GM12878 (cell line): Measurements from ENCODE around the gene PTPRD. TPM values are rescaled to one million over a fixed set of nuclear protein-coding genes. Genes with fewer than 3 reads are reported as not detected.

ENCODE experiments used
- ATAC-seq: fragments of 200-7000 bp; cut with Tn5 transposase; 3 replicates; pipeline ENCODE4 v1.9.1; 2020; ENCODE audit warnings: mild to moderate bottlenecking, moderate library complexity
- BruUV-seq: library from RNA; stranded (reverse); fragments of 400-500 nt; replicated peaks from 2 replicates; lab custom pipeline; 2021; lab: Mats Ljungman, UMichigan
- CTCF ChIA-PET: fragments of 300-600 bp; sonication (Branson Sonifier 250); formaldehyde crosslinking; extraction: SDS; loops from one replicate; lab custom pipeline; 2021; ENCODE audit warnings: inconsistent platforms; lab: Yijun Ruan, JAX
- POLR2A ChIA-PET: fragments of 350-600 bp; formaldehyde crosslinking; extraction: SDS; loops from one replicate; lab custom pipeline; 2021; ENCODE audit warnings: inconsistent platforms; lab: Charles Lee
- RAD21 ChIA-PET: fragments of 300-600 bp; sonication (Branson Sonifier 250); formaldehyde crosslinking; loops from one replicate; lab custom pipeline; 2023; ENCODE audit warnings: antibody characterized with exemption; ENCODE audit not compliant: unreplicated experiment; lab: Charles Lee
- SMC1A ChIA-PET: fragments of 300-600 bp; sonication (Branson Sonifier 250); formaldehyde crosslinking; loops from one replicate; lab custom pipeline; 2023; ENCODE audit not compliant: unreplicated experiment, uncharacterized antibody; lab: Charles Lee
- DNase-seq: peaks from one replicate; pipeline ENCODE4 v3.0.0-alpha.2; 2011; ENCODE audit warnings: low read depth, low spot score
- FAIRE-seq: peaks from 3 replicates; lab custom pipeline; 2011; peaks lifted over from hg19 to GRCh38; lab: Jason Lieb, UNC
- H2AFZ ChIP-seq: 2 replicates; pipeline ENCODE4 v1.6.0; 2011; ENCODE audit warnings: low read depth, low read length, control low read depth; ENCODE audit not compliant: control insufficient read depth
- H3K27ac ChIP-seq: 2 replicates; pipeline ENCODE4 v1.5.1; 2011; ENCODE audit warnings: control low read depth; ENCODE audit not compliant: control insufficient read depth, insufficient read depth
- H3K27me3 ChIP-seq, 2 experiments: replicated peaks in 1 of 2; 2 replicates each; pipeline versions ENCODE4 v1.6.0 to v1.6.1; 2011; ENCODE audit warnings: low read length in 1 of 2; ENCODE audit not compliant: control insufficient read depth in 2 of 2, insufficient read depth in 2 of 2
- H3K36me3 ChIP-seq, 2 experiments: 2 replicates each; pipeline ENCODE4 v1.5.1; 2011; ENCODE audit warnings: low read length in 1 of 2; ENCODE audit not compliant: control insufficient read depth in 2 of 2, insufficient read depth in 2 of 2
- H3K4me1 ChIP-seq: 2 replicates; pipeline ENCODE4 v1.6.1; 2011; ENCODE audit warnings: mild to moderate bottlenecking, low read length, moderate library complexity, mixed read lengths; ENCODE audit not compliant: control insufficient read depth, insufficient read depth
- H3K4me2 ChIP-seq: 2 replicates; pipeline ENCODE4 v1.6.0; 2011; ENCODE audit warnings: control low read depth; ENCODE audit not compliant: control insufficient read depth, insufficient read depth
- H3K4me3 ChIP-seq: fragments of 200-600 bp; sonication (generic); 2 replicates; pipeline ENCODE4 v1.5.1; 2016
- H3K79me2 ChIP-seq: 2 replicates; pipeline ENCODE4 v1.6.0; 2011; ENCODE audit warnings: low read length; ENCODE audit not compliant: control insufficient read depth, insufficient read depth
- H3K9ac ChIP-seq: 2 replicates; pipeline ENCODE4 v1.8.0; 2011; ENCODE audit warnings: low read length, control low read depth, mixed read lengths; ENCODE audit not compliant: control insufficient read depth, insufficient read depth
- H3K9me3 ChIP-seq: replicated peaks from 3 replicates; pipeline ENCODE4 v1.5.1; 2011; ENCODE audit warnings: mild to moderate bottlenecking, low read length; ENCODE audit not compliant: control insufficient read depth, insufficient read depth
- H4K20me1 ChIP-seq: 2 replicates; pipeline ENCODE4 v1.6.0; 2011; ENCODE audit not compliant: control insufficient read depth, insufficient read depth
- ETV6 ChIP-seq, 2 experiments: fragments of 450-650 bp in 1 of 2; IDR thresholded peaks in 1 of 2; conservative IDR thresholded peaks in 1 of 2; 2 replicates each; pipeline ENCODE4 v1.6.1; 2014; ENCODE audit warnings: antibody characterized with exemption in 1 of 2, borderline replicate concordance in 1 of 2, low read depth in 1 of 2, mild to moderate bottlenecking in 1 of 2, moderate library complexity in 1 of 2
- GATAD2B ChIP-seq: fragments of 450-650 bp; conservative IDR thresholded peaks from 2 replicates; pipeline ENCODE4 v1.6.1; 2017; ENCODE audit warnings: low read depth, mild to moderate bottlenecking, moderate library complexity
- MYC ChIP-seq: IDR thresholded peaks from 2 replicates; pipeline ENCODE4 v1.6.1; 2011; ENCODE audit warnings: mild to moderate bottlenecking, low read length, moderate library complexity, inconsistent platforms; ENCODE audit not compliant: insufficient read depth, insufficient replicate concordance, insufficient read length, severe bottlenecking
- NFXL1 ChIP-seq: fragments of 450-650 bp; IDR thresholded peaks from 2 replicates; pipeline ENCODE4 v1.6.1; 2017; ENCODE audit warnings: antibody characterized with exemption, mild to moderate bottlenecking, borderline replicate concordance
- POLR2AphosphoS5 ChIP-seq: IDR thresholded peaks from 2 replicates; pipeline ENCODE4 v1.6.1; 2011; ENCODE audit warnings: mild to moderate bottlenecking, low read length, inconsistent platforms
- RCOR1 ChIP-seq: conservative IDR thresholded peaks from 2 replicates; pipeline ENCODE4 v1.6.1; 2012; ENCODE audit warnings: low read depth, low read length, improper control_type of control experiment
- TBL1XR1 ChIP-seq: IDR thresholded peaks from 2 replicates; pipeline ENCODE4 v1.6.1; 2012; ENCODE audit warnings: low read depth, low read length, improper control_type of control experiment
- WGBS: methylation state at CpG from one replicate; pipeline ENCODE4 v1.1.6; 2016; ENCODE audit warnings: low lambda C conversion rate; ENCODE audit not compliant: insufficient replicate concordance, insufficient coverage; ENCODE audit errors: missing lambda C conversion rate; 5-methylcytosine and 5-hydroxymethylcytosine counted together
- in situ Hi-C: fragments of 300-500 bp; cut with MboI; formaldehyde crosslinking; loops from 9 replicates; pipeline ENCODE4 v1.14.3; 2018; ENCODE audit warnings: mixed read lengths
- intact Hi-C: fragments of 100-400 bp; cut with micrococcal nuclease; formaldehyde crosslinking; loops from one replicate; pipeline ENCODE4 v1.14.2; 2022; ENCODE audit not compliant: unreplicated experiment
- polyA plus RNA-seq, 11 experiments: library from polyadenylated mRNA; depleted of rRNA in 4 of 11; unstranded in 6 of 11; stranded (reverse) in 5 of 11; fragments of >200 nt; fragmentation: Nextera tagmentation in 4 of 11; fragmentation: Illumina TruSeq in 1 of 11; extraction: Ambion mirVana in 4 of 11; extraction: Trizol in 1 of 11; gene quantifications; 1 replicate in 1 of 11; 2 replicates in 10 of 11; pipeline versions ENCODE4 v1.2.1 to v1.2.3, GENCODE V29; 2011 to 2016; ENCODE audit warnings: inconsistent platforms in 2 of 11, missing spikeins in 2 of 11, low read depth in 1 of 11
- total RNA-seq, 4 experiments: library from RNA; depleted of rRNA in 3 of 4; stranded (reverse); fragments of >200 nt in 3 of 4; fragmentation: Illumina TruSeq in 1 of 4; extraction: Trizol in 1 of 4; gene quantifications; 2 replicates each; pipeline versions ENCODE4 v1.2.1 to v1.2.3, GENCODE V29; 2013 to 2021
- TF ChIP-seq, protein P1 (sequence below): fragments of 450-650 bp; IDR thresholded peaks from 2 replicates; pipeline ENCODE4 v1.6.1; 2017; ENCODE audit warnings: low read depth, mild to moderate bottlenecking, moderate library complexity
- TF ChIP-seq, protein P2 (sequence below): IDR thresholded peaks from 2 replicates; pipeline ENCODE4 v1.6.1; 2012; ENCODE audit warnings: low read depth, low read length, improper control_type of control experiment

Gene PTPRD
- total and polyA plus RNA-seq, 10 of the 15 experiments (the other 5 are each of a cell fraction or from before 2014, with no cell fraction given) = under 0.01 to 0.05 (median 0.01) TPM; not detected in 7

- Histone ChIP-seq H3K4me3 (no peak overlapping the region), H3K79me2 (no peaks in the 10 kb centered on the region), H3K36me3 (no peaks in the 10 kb centered on the region), H4K20me1 (no peaks in the 10 kb centered on the region), H3K9me3 (no peaks in the 10 kb centered on the region), H3K4me1 (no peaks in the 10 kb centered on the region), H3K9ac (no peak overlapping the region), H2AFZ (no peak overlapping the region), H3K27ac (no peak overlapping the region), H3K4me2 (no peak overlapping the region), H3K27me3 (no peaks in the 10 kb centered on the region)
- intact Hi-C loops (loop anchor here (5.0 kb wide), 1 partner anchor 48 kb away; no protein-coding TSS in a partner anchor), in situ Hi-C loops (no loop called here)
- no TSS peak for BruUV-seq
- RAD21 ChIA-PET = no interaction called here
- ATAC-seq = no peak
- no peak for DNase-seq
- no peak for FAIRE-seq
- TF ChIP-seq NFXL1 (no peak), POLR2AphosphoS5 (no peak), GATAD2B (no peak), TBL1XR1 (no peak), MYC (no peak), RCOR1 (no peak), ETV6 (conservative IDR thresholded peaks at IDR 0.05 in 1 of 2, IDR thresholded peaks at IDR 0.05 in 1 of 2; ENCODE audit: borderline replicate concordance in 1 of 2, low read depth in 1 of 2) (no peak)
- TF ChIP-seq, protein P1, sequence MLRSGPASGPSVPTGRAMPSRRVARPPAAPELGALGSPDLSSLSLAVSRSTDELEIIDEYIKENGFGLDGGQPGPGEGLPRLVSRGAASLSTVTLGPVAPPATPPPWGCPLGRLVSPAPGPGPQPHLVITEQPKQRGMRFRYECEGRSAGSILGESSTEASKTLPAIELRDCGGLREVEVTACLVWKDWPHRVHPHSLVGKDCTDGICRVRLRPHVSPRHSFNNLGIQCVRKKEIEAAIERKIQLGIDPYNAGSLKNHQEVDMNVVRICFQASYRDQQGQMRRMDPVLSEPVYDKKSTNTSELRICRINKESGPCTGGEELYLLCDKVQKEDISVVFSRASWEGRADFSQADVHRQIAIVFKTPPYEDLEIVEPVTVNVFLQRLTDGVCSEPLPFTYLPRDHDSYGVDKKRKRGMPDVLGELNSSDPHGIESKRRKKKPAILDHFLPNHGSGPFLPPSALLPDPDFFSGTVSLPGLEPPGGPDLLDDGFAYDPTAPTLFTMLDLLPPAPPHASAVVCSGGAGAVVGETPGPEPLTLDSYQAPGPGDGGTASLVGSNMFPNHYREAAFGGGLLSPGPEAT = no peak
- TF ChIP-seq, protein P2, sequence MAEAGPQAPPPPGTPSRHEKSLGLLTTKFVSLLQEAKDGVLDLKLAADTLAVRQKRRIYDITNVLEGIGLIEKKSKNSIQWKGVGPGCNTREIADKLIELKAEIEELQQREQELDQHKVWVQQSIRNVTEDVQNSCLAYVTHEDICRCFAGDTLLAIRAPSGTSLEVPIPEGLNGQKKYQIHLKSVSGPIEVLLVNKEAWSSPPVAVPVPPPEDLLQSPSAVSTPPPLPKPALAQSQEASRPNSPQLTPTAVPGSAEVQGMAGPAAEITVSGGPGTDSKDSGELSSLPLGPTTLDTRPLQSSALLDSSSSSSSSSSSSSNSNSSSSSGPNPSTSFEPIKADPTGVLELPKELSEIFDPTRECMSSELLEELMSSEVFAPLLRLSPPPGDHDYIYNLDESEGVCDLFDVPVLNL = no peak
- CTCF ChIA-PET = no interaction called here
- SMC1A ChIA-PET = interaction anchor here (1.0 kb wide), 1 partner anchor 11 kb away, joined by 4 read pairs; no protein-coding TSS in a partner anchor
- WGBS = 11% methylated on average over 3 of the region's 3 CpGs
- POLR2A ChIA-PET = no interaction called here
These were observed 2193.1 kb downstream of the PTPRD start for GRCh38 chr9:8419596-8420275.
